LNCaP clone FGC (cell line): Measurements from ENCODE around the gene ACACB.

Experiments
- DNase-seq: peaks from one replicate; pipeline ENCODE4 v3.0.0-alpha.2; 2011; ENCODE audit warnings: low read depth
- H3K4me3 ChIP-seq: 2 replicates; pipeline ENCODE4 v1.5.1; 2011; ENCODE audit warnings: mild to moderate bottlenecking, low read depth, low read length, control low read depth
- CTCF ChIP-seq: IDR thresholded peaks from 2 replicates; pipeline ENCODE4 v1.5.1; 2012; ENCODE audit warnings: mild to moderate bottlenecking; ENCODE audit not compliant: control insufficient read depth, insufficient read depth; ENCODE audit errors: extremely low read depth

The ACACB gene

GRCh38 chr12:109278912-109279311 is 162.5 kb downstream of the ACACB start:
- TF ChIP-seq CTCF: no peak
- H3K4me3 ChIP-seq: no peak overlapping the region
- DNase-seq: no peak

- DNase-seq: no peak
- no peak for TF ChIP-seq CTCF
- no peak overlapping the region for H3K4me3 ChIP-seq
Observed at GRCh38 chr12:109279525-109279924, 163.1 kb downstream of the ACACB start.

- no peak overlapping the region for H3K4me3 ChIP-seq
- no peak for DNase-seq
- no peak for TF ChIP-seq CTCF
Observed at GRCh38 chr12:109281452-109281851, 165.1 kb downstream of the ACACB start.

DNA sequence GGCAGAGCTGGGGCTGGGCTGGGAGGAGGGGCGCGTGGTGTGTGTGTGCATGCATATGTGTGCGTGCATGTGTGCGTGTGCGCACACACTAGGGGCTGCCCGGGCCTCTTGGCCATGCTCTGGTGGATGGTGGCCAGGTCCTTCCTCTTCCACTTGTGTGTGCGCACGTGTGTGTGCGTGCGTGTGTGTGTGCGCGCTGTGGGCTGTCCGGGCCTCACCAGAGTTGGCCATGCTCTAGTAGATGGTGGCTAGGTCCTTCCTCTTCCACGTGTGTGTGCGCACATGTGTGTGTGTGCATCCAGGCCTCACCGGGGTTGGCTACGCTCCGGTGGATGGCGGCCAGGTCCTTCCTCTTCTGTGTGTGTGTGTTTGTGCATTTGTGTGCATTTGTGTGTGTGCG is 168.0 kb downstream of the ACACB start:
- DNase-seq: no peak
- H3K4me3 ChIP-seq: no peak overlapping the region
- no peak for TF ChIP-seq CTCF

DNA sequence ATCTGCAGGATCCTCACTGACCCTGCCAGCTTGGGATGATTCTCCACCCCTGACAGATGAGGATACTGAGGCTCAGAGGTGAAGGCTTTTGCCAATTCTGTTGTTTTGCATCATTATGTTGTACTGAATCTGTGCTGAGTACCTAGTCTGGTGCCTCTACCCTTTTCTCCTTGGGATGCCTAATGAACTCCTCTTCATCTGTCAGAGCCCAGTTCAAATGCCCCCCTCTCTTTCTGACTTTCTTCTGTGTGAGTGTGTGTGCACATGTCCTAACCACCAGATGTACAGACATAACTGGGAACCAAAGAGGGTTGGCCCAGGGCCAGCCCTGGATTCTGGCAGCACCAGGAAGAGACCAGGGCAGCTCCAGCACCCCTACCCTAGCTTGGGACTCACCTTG is 169.9 kb downstream of the ACACB start:
- H3K4me3 ChIP-seq: no peak overlapping the region
- TF ChIP-seq CTCF: no peak
- no peak for DNase-seq

DNA sequence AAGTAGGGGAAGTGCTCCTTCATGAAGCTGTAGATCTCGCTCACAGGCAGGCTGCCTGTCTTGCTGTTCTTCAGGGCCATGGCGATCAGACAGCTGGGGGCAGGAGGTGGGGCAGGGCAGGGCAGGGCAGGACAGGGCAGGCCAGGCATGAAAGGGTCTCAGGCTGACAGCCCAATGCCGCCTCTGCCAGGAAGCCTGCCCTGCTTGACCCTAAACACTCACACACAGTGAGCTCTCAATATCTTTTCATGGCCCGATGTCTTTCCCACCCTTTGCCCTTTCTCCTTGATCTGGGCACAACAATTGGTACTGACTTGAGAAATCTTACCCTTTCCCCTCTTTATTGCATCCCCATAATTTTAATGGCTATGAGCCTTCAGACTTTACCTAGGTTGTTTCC is 170.3 kb downstream of the ACACB start:
- DNase-seq: no peak

GRCh38 chr12:109287181-109287580 is 170.8 kb downstream of the ACACB start:
- no peak for DNase-seq

More for the DNA sequence above, 170.3 kb downstream of the ACACB start:
- H3K4me3 ChIP-seq: no peak overlapping the region
- no peak for TF ChIP-seq CTCF

More at GRCh38 chr12:109287181-109287580, 170.8 kb downstream of the ACACB start:
- TF ChIP-seq CTCF: no peak
- H3K4me3 ChIP-seq: no peak overlapping the region
